ENCODE measurements around the gene FOXJ1. TPM values are rescaled to one million over a fixed set of nuclear protein-coding genes. Genes with fewer than 3 reads are reported as not detected.

Gene FOXJ1
- total and polyA plus RNA-seq, 2 of the 8 experiments (the other 6 are each of a cell fraction or from before 2014, with no cell fraction given): 4.7 to 5.4 TPM

GRCh38 chr17:76138234-76138895, 2.7 kb downstream of the FOXJ1 start (continued):
- TF ChIP-seq CHD2 (IDR thresholded peaks at IDR 0.05; ENCODE audit: low read length) (no peak), RBBP5 (IDR thresholded peaks at IDR 0.05; ENCODE audit: borderline replicate concordance, low read depth, low read length) (peak; percentile 4; the same call in 1 of the 2 replicates), ZNF274 (IDR thresholded peaks at IDR 0.05; ENCODE audit: borderline replicate concordance, extremely low read depth, low read length) (no peak), HDAC2 (IDR thresholded peaks at IDR 0.05; ENCODE audit: borderline replicate concordance in 1 of 2, low read depth in 2 of 2, low read length in 2 of 2) (no peak)

Measured in H1 (cell line).